Amygdala (tissue), 56 donors: ENCODE data around the gene AOPEP.
A peak's percentile ranks its signal among the peaks of the same experiment; 100 is the strongest.

Experiments used
- DNase-seq, 56 donors: peaks; one replicate each; lab custom pipeline; 2025; lab: John Stamatoyannopoulos, UW

The AOPEP gene

DNA sequence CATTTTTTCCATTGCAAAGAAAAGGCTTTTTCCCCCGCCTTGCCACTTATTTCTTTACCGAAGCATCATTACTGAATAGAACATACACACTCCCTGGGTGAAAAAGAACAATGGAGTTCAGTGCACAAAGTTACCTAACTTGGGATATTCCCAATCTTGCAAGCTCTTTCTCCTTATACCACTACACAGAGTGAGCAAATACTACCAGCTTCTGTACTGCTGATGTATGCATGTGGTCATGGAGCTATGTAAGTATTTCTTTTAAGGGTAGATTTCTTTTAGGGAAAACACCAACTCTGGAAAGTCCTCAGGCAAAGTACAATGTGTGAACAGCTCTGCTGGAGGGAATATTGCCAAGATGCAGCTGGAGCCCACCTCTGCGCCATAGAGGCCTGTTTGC, 81.1 kb downstream of the AOPEP start:
- DNase-seq: no peak

GRCh38 chr9:94808926-94809700, 82.6 kb downstream of the AOPEP start:
- no peak for DNase-seq

GRCh38 chr9:94809778-94810177, 83.3 kb downstream of the AOPEP start:
- no peak for DNase-seq

DNA sequence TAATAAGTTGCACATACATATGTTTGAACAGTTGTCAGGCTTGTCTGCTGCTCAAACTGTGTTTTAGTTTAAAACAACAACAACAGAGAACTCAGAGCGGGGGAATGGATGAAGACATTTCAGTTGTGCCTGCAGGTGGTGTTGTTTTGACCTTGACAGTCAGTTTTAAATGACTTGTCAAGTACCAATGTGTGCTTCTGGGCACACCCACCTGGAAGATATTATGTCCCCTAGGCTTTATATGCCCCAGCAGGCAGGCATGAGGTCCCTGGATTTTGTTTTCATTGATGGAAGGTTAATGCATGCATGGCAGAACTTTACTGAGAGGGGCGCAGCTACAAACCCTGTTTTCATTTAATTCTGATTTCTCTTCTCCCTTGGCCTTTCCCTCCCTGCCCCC, 84.6 kb downstream of the AOPEP start:
- no peak for DNase-seq

DNA sequence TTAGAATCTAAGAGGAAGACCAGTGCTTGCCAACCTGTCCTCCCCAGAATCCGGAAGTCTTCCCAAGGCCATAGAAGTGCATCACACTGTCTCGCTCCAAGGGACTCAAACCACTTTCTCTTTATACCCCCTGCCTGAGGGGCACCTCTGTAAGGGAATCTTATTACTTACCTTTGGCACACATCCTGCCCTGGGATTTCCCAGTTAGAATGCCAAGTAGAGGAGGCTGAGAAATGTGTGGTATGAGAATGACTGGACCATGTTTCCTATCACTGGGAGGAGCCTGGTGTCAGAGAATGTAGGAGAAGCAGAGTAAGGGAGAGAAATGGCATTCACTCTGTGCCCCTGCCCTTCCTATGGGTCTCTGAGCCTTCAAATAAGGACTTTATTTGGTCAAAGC, 85.8 kb downstream of the AOPEP start:
- DNase-seq: no peak

- no peak for DNase-seq
Observed at GRCh38 chr9:94813379-94813778, 86.9 kb downstream of the AOPEP start.

GRCh38 chr9:94817291-94818177, 91.0 kb downstream of the AOPEP start:
- DNase-seq: peak in 1 of 56 donors; percentile 35

DNA sequence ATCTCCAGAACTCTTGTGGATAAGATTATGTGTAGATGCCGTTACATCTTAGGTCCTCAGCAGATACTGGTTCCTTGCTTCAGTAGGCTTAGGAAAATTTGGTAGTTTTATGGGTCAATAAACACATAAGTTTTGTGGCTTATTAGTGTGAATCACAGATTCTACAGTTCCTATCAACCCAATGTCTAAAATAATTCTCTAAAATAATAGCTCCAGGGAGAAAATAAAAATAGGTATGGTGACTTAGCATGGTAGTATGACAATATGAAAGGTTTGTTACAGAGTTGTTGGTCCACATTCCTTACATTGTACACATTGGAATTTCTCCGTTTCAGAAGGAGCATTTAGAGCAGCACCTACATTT, 91.7 kb downstream of the AOPEP start:
- DNase-seq: no peak

DNA sequence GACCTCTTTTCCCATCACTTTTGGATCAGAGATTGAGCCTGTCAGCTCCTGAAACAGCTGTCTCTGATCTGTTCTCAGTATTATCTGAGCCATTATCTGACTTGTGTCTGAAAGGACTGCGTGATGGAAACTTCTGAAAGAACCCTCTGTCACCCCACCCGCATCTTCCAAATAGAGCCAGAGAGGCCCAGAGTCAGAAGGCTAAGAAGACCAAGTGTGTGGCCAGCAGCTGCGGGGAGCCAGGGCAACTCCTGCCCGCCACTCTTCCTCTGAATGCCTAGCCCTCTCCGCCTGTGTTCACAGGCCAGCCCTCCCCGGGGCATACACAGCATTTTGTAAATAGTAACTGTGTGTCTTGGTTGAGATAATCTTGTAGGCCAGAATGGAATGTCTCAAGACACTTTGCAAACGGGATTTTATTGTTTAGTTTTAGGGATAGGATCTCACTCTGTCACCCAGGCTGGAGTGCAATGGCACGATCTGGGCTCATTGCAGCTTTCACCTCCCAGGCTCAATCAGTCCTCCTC, 92.7 kb downstream of the AOPEP start:
- DNase-seq: peak in 10 of 56 donors; percentile 6 to 38 (median 22)

DNA sequence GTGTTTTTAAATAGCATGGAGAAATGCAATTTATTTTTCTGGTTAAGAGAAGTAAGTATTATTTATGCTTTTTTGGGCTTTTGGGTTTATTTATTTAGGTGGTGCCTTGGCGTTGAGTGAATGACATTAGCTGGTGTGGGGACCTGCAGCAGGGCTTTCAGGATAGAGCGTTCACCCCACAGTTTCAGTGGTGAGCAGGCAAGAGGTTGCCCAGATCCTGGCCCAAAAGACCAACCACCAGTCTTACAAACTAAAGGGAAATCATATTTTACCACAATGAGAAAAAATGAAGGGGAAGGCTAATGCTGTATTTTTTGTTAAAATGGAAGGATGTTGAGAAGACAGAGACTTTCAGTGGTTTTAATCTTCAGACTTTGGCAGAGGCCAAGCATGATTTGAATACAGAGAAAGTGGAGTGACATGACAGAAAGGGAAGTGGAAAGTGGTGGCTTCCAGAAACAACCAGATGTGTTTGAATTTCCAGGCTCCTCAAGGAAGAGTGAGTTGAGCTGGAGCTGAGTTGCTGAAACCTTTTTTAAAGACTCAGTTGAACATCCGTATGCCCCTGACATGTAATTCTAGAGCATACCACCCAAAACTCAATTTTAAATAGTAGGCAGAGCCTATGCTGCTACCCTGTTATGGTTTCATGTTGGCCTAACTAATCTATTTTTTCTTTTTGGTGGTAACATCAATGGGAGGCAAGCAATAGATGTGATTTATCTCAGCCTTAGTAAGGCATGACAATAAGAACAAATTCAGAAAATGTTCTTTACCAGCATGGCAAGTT, 94.8 kb downstream of the AOPEP start:
- no peak for DNase-seq

DNA sequence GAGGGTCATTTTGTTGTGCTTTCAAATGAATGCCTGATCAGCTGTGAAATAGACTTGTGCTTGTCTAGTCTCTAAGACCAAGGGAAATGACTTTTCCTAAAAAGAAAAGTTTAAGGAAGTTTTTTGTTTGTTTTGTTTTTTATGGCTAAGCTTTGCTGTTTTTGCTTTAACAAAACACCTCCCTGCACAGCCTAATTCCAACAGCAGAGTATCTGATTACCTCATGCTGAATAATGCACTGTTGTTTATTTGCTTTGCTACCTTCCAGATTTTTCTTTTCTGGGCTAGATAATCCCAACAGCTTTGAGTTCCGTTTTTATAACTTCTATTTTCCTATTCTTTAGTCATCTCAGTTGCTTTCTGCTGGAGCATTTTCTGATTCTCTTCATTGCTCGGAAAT, 95.8 kb downstream of the AOPEP start:
- DNase-seq: no peak

GRCh38 chr9:94823710-94824109, 97.2 kb downstream of the AOPEP start:
- no peak for DNase-seq

- DNase-seq: no peak
Observed at GRCh38 chr9:94824411-94824810, 97.9 kb downstream of the AOPEP start.

DNA sequence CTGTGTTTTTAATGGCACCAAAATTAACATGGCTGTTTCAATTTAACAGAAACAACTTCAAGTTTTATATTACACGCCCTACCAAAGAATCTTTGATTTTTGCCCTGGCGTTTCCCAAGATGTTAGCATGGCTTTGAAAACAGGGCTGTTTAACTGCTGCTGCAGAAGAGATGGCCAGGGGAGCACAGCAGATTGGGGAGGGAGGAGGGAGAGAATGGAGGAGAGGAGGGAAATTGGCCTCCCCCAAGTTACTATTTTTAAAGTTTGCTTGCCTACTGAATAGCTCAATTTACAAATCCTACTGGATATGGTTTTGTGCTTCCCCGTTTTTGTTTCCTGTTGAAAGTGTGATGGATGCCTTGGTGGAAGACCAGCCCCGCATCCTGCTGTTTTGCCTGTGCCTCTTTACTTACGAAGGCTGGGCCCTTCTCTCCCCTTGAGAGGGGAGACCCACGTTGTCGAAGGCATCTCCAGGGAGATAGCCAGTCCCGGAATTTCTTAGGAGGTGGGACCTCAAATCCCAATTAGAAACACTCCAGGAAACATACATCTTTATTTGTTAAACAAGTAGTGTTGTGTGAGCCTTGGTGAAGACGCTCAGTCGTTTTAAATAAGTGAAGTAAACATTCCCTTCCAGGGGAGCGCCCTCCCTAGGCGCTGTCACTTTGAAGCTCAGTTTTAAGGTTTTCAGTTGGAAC, 98.6 kb downstream of the AOPEP start:
- no peak for DNase-seq

DNA sequence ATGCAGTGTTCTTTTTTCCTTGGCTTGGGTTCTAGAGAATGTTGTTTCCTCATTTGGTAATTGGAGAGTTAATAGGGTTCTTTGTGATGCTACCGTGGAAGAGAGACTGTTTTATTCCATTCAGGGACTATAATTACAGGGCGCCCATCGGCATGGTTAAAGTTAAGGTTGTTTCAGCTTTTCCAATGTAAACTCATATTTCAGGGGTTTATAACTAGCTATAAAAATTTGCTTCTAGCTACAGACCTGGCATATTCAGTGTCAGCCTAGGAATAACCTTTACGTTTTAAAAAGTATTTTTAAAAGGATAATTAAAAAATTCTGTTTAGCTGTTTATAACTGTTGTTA, 99.1 kb downstream of the AOPEP start:
- DNase-seq: no peak

GRCh38 chr9:94826044-94826443, 99.5 kb downstream of the AOPEP start:
- peak in 7 of 56 donors; percentile 10 to 49 (median 18) for DNase-seq

DNA sequence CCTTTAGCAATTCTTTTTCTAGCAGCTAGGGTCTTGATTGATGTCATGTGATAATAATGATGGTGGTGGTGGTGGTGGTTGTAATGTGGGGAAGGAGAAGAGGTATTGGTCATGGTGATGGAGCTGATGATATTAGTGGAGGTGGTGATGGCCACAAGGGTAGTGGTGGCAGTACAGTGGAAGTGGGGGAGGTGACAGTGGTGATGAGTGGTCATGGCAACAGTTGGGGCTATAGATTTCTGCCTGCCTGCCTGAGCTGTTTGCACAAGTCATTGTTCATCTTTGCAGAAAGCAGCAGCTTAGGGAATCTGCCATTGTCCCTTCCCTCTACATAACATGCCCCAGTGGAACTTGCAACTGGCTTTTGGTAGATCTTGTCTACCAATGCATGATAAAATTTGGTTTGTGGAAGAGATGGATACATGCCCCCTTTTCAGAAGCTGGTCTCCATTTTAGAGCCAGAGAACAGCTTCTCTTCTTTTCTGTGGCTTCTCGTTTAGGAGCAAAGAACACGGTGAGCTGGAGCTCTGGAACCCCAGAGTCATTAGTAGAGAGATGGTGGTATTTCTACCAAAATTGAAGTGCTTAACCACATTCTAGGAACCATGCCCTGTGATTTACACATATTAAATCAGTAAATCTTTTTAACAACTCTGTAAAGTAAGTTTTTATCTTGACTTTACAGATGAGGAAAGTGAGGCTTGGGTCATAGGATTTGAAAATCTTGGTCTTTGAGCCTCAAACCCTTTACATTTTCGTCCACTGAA, 100.3 kb downstream of the AOPEP start:
- no peak for DNase-seq

DNA sequence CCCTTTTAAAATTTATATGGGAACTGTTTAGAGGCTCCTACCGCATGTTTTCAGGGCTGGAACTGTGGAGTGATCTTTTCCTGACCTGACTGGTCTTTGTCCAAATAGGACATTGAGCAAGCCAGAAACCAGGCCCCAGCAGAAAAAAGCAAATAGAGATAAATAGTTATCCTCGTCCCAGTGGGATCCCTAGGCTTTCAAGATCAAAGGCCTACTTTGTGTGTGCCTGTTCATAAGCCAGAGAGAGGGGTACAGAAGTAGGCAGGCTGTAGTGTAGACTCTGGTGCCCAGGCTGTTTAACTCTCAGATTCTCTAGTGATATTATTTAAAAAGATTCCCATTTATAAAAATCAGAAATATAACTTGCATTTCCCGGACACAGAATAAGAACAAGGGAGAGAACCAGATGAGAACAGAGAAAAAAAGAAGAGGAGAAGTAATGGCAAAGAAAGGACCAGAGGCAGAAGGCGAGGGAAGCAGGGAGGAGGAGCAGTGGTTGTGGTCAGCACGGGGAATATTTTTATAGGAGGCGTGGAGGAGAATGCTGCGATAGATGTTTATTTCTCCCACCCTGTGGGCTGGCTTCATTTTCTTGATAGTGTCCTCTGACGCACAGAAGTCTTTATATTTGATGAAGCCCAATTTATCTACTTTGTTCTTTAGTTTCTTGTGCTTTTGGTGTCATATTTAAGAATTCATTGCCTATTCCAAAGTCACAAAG, 101.2 kb downstream of the AOPEP start:
- DNase-seq: no peak
